ENCODE data around the gene DMRTC2.
"Not testable (repeated sequence)": the region's sequence is repeated elsewhere in the genome, so short reads cannot be mapped to it uniquely, and the experiment has no call there.

DMRTC2 gene

GRCh38 chr19:41871573-41872383, 26.9 kb downstream of the DMRTC2 start:
- DNase-seq, result peak; percentile 73

- DNase-seq, result no peak
Observed at GRCh38 chr19:41872384-41872774, 27.5 kb downstream of the DMRTC2 start.

GRCh38 chr19:41872775-41873647, 28.2 kb downstream of the DMRTC2 start:
- peak; percentile 68 for DNase-seq

- DNase-seq, result not testable (repeated sequence)
Observed at GRCh38 chr19:41875973-41876372, 31.1 kb downstream of the DMRTC2 start.

GRCh38 chr19:41876847-41877832, 32.3 kb downstream of the DMRTC2 start, which contains the start of gene CD79A:
Gene CD79A, plus strand, starts transcription at chr19:41877279. Its CDS starts 26 bp downstream, at chr19:41877305.
- no peak for DNase-seq

GRCh38 chr19:41877916-41878905, 33.4 kb downstream of the DMRTC2 start:
- DNase-seq, result no peak

- DNase-seq, result no peak
Observed at GRCh38 chr19:41879080-41879479, 34.2 kb downstream of the DMRTC2 start.

- DNase-seq, result no peak
Observed at GRCh38 chr19:41879670-41880328, 35.0 kb downstream of the DMRTC2 start.

GRCh38 chr19:41880329-41880708, 35.5 kb downstream of the DMRTC2 start:
- no peak for DNase-seq

- peak; percentile 61 for DNase-seq
Observed at GRCh38 chr19:41882568-41883462, 38.0 kb downstream of the DMRTC2 start, which contains the start of gene ARHGEF1. Gene ARHGEF1, plus strand, starts transcription at chr19:41883184. Its CDS starts 4,899 bp downstream, at chr19:41888083.

GRCh38 chr19:41883463-41883820, 38.6 kb downstream of the DMRTC2 start:
- no peak for DNase-seq

- DNase-seq, result peak; percentile 92
Observed at GRCh38 chr19:41883821-41884733, 39.2 kb downstream of the DMRTC2 start.

GRCh38 chr19:41886761-41887710, 42.2 kb downstream of the DMRTC2 start:
- DNase-seq, result peak; percentile 80

- peak; percentile 82 for DNase-seq
Observed at GRCh38 chr19:41887711-41888382, 43.0 kb downstream of the DMRTC2 start.

GRCh38 chr19:41888926-41889325, 44.1 kb downstream of the DMRTC2 start:
- DNase-seq, result no peak

GRCh38 chr19:41889896-41890295, 45.1 kb downstream of the DMRTC2 start:
- no peak for DNase-seq

GRCh38 chr19:41890936-41891335, 46.1 kb downstream of the DMRTC2 start:
- DNase-seq, result no peak
